ENCODE measurements around the gene RBMX2.

DNA sequence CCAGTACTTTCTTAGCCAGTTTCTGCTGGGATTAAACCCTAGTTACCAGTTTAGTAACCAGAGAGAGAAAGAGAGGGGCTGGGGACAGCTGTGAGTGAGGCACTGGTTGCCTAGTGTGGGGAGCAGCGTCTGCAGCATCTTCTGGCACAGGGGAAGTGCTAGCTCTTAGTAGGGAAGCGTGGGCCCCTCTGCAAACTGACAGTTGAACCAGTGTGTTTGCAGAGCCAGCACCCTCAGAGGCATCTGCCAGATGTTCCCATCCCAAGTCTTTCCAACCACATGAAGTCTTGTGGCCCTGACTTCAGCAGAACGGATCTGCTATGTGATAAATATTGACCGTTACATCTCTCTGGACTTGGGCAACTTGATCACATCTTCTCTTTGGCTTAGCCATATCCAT is 15.0 kb downstream of the RBMX2 start:
- TF ChIP-seq, protein P1, sequence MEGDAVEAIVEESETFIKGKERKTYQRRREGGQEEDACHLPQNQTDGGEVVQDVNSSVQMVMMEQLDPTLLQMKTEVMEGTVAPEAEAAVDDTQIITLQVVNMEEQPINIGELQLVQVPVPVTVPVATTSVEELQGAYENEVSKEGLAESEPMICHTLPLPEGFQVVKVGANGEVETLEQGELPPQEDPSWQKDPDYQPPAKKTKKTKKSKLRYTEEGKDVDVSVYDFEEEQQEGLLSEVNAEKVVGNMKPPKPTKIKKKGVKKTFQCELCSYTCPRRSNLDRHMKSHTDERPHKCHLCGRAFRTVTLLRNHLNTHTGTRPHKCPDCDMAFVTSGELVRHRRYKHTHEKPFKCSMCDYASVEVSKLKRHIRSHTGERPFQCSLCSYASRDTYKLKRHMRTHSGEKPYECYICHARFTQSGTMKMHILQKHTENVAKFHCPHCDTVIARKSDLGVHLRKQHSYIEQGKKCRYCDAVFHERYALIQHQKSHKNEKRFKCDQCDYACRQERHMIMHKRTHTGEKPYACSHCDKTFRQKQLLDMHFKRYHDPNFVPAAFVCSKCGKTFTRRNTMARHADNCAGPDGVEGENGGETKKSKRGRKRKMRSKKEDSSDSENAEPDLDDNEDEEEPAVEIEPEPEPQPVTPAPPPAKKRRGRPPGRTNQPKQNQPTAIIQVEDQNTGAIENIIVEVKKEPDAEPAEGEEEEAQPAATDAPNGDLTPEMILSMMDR (conservative IDR thresholded peaks at IDR 0.05; ENCODE audit: low read depth, low read length) = no peak
- no peak for TF ChIP-seq EZH2 (IDR thresholded peaks at IDR 0.05; ENCODE audit: borderline replicate concordance, low read depth, low read length, poor library complexity, severe bottlenecking)
